HFF-Myc (cell line): Measurements from ENCODE around the gene NAP1L1.

Experiments
- DNase-seq: peaks from one replicate; pipeline ENCODE4 v3.0.0-alpha.2; 2011; ENCODE audit warnings: low read depth; ENCODE audit errors: extremely low read depth
- H3K4me3 ChIP-seq: replicated peaks from 2 replicates; pipeline ENCODE4 v1.5.1; 2011; ENCODE audit warnings: low read depth, mild to moderate bottlenecking, control low read depth, low read length
- TF ChIP-seq, protein P1 (sequence below): IDR thresholded peaks from 2 replicates; pipeline ENCODE4 v1.5.1; 2012; ENCODE audit warnings: mild to moderate bottlenecking, low read depth, low read length, control low read depth; ENCODE audit errors: missing control alignments

The NAP1L1 gene

DNA sequence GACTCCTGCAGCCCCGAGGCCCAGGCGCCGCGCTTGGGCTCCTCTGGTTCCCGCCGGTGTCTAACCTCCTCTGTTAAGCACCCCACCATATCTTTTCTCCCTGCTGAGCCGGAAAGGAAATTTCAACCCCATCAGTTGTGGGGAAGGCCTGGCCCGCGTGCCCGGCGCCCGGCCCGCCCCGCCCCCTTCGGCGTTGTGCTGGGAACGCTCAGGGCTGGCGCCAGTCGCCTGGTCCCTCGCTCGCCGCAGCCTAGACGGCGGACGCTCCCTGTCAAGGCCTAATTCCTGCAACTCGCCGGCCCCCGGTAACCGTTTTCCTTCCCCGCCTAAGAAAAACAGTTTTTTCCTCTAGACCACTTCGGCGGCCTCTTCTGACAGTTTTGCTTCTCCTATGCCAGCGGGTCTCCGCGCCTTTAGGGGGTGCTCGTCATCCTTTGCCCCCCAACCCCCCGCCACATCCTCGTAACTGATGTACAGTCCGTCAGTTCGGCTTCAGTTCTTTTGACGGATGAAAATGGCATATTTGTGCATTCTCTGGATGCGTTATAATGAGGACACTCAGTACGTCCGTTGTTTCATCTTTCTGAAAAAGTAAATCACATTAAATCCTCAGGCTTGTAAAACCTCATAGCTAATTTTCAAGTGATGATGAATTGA lies 506 bp upstream of the NAP1L1 start:
- TF ChIP-seq, protein P1, sequence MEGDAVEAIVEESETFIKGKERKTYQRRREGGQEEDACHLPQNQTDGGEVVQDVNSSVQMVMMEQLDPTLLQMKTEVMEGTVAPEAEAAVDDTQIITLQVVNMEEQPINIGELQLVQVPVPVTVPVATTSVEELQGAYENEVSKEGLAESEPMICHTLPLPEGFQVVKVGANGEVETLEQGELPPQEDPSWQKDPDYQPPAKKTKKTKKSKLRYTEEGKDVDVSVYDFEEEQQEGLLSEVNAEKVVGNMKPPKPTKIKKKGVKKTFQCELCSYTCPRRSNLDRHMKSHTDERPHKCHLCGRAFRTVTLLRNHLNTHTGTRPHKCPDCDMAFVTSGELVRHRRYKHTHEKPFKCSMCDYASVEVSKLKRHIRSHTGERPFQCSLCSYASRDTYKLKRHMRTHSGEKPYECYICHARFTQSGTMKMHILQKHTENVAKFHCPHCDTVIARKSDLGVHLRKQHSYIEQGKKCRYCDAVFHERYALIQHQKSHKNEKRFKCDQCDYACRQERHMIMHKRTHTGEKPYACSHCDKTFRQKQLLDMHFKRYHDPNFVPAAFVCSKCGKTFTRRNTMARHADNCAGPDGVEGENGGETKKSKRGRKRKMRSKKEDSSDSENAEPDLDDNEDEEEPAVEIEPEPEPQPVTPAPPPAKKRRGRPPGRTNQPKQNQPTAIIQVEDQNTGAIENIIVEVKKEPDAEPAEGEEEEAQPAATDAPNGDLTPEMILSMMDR, result peak; percentile 44
- DNase-seq, result no peak
- H3K4me3 ChIP-seq, result peak overlapping the region; percentile 79

DNA sequence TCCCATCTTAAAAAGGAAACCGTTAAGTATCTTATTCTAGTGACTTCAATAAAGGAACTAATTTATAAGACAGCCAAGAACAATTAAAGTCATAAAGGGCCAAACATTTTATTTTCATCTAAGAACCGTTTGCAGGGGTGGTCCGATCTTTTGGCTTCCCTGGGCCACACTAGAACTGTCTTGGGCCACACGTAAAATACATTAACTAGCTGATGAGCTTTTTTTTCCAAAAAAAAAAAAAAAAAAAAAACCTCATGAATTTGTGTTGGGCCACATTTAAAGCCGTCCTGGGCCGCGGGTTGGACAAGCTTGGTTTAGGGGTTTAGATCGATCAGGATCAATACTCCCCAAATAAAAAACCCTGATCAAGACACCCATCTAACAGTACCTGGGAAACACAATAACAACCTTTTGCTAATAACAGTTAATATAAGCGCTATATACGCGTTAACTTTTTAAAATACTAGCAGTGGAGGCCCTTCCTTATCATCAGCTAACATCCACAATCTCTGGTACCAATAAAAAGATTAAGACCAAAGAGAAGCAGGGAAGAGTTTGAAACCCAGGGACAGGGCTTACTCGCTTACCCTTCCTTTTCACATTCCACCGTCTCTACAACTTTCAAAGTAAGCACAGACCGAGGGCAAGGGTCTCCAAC lies 1.1 kb downstream of the NAP1L1 start:
- no peak for DNase-seq
- TF ChIP-seq, protein P1, result no peak
- H3K4me3 ChIP-seq, result peak overlapping the region; percentile 79

DNA sequence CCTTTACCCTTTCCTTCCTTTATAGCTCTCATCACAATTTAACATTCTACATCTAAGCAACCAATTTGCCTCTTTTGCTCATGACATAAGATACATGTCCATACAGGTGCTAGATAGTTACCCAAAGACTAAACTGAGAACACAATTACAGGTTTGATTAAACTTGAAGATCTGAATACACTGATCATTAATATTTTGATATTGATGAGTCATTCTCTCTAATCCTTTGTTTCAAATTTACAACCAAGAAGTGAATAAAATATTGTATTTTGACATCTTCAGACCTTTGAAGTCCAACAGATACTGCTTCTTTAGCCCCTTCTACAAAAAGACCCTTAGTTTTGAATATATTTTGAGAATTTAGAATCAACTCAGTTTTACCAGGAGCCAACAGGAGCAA lies 2.6 kb downstream of the NAP1L1 start:
- H3K4me3 ChIP-seq, result peak overlapping the region; percentile 79
- TF ChIP-seq, protein P1, result no peak

DNA sequence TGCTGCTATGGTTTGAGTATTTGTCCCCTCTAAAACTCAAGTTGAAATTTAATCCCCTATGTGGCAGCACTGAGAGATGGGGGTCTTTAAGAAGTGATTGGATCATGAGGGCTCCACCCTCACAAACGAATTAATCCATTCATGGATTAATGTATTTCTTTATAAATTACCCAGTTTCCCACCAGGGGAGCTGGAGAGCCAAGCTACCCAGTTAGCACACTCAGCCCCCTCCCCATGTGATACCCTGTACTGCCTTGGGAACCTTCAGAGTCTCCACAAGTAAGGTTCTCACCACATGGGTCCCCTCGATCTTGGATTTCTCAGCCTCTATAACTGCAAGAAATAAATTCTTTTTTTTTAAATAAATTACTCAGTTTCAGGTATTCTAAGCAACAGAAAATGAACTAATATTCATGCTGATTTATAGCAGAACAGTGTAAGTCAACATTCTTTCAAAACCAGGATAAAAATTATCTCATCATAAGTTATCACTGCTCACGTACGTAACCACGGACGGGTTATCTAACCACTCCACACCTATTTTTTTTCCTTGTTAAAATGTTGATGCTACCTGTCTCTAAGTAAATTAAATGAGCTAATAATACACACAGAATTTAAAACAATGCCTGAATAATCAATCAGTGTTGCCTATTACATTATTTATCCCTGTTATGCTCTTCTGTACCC lies 3.6 kb downstream of the NAP1L1 start:
- TF ChIP-seq, protein P1, result peak; percentile 19
- H3K4me3 ChIP-seq, result peak overlapping the region; percentile 79
- DNase-seq, result no peak

More for the DNA sequence above, 2.6 kb downstream of the NAP1L1 start:
- no peak for DNase-seq

DNA sequence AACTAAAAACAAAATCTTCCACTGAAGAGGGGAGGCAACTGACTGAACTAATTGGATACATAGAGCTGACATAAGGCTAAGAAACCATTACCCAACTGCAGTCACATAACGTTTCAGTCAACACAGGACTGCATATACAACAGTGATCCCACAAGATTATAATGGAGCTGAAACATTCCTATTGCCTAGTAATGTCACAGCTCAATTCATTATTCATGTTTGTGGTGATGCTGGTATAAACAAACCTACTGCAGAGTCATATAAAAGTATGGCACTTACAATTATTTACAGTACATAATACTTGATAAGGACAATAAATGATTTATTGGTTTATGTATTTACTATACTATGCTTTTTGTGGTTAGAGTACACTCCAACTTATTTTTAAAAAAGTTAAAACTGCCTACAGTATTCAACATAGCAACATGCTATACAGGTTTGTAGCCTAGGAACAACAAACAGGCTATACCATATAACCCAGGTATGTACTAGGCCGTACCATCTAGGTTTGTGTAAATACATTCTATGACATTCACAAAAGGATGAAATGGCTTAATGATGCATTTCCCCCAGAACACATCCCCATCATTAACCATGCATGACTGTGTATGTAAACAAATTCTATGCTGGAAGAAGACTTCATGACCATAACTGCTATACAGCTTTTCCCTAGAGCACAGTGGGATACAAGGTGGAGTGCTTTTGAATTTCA lies 4.3 kb downstream of the NAP1L1 start:
- TF ChIP-seq, protein P1, result no peak
- H3K4me3 ChIP-seq, result 0 out of 2 replicates have a peak overlapping the region, but pooled peaks have one; percentile 4
- DNase-seq, result no peak

DNA sequence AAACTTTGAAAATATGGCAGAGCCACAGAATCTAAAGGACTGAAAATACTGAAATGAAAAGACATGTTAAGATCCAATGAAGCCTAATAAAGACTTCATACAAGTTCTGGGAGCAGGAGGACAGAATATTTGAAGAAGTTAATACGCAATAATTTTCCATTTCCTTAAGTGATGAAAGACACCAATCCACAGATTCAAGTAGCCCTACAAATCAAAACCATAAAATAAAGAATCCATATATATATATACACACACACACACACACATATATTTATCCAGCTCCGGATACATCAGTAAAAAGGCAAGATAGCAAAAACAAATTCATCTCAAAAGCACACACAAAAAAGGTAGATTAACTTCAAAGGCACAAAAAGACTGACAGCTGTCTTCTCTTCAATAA lies 5.7 kb downstream of the NAP1L1 start:
- TF ChIP-seq, protein P1, result no peak
- no peak for DNase-seq
- no peak overlapping the region for H3K4me3 ChIP-seq
